ENCODE measurements around the gene CWC15.

DNA sequence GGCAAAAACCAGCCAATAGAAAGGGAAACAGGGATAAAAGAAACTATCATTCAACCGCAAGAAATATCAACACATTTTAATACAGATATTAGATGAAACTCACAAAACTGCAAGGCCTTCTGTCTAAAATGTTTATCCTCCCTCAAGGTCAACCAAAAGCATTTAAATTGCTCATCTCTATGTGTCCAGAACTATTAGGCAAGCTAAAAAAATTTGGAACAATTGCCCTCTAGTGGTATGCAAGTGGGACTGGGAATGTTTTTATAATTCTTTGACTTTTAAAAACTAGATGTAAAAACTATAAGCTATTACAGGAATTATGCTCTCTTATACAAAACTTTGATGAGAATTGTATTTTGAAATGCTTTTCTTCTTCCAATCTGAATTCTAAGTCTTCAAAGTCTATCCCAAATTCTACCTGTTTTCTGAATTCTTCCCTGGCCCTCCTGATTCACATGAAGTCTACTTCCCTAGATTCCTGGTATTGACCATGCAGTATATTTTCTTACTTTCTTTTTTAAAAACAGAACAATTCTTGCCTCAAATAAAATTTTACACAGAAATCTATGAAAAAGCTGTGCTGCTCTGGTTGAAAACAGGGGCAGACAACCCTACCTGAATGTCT is 4.9 kb downstream of the CWC15 start:
- TF ChIP-seq CTCF (IDR thresholded peaks at IDR 0.05) (peak; percentile 74), ZFX (IDR thresholded peaks at IDR 0.05; ENCODE audit: borderline replicate concordance) (no peak)

Data from 22Rv1 (cell line).